Fibroblast of skin of right quadriceps (primary cell): Measurements from ENCODE around the gene HDAC11.
A peak's percentile ranks its signal among the peaks of the same experiment; 100 is the strongest.
"Not testable (repeated sequence)": the region's sequence is repeated elsewhere in the genome, so short reads cannot be mapped to it uniquely, and the experiment has no call there.

Experiments used
- DNase-seq: peaks from one replicate; pipeline ENCODE4 v3.0.0-alpha.2; 2013

Gene HDAC11, protein sequence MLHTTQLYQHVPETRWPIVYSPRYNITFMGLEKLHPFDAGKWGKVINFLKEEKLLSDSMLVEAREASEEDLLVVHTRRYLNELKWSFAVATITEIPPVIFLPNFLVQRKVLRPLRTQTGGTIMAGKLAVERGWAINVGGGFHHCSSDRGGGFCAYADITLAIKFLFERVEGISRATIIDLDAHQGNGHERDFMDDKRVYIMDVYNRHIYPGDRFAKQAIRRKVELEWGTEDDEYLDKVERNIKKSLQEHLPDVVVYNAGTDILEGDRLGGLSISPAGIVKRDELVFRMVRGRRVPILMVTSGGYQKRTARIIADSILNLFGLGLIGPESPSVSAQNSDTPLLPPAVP

DNA sequence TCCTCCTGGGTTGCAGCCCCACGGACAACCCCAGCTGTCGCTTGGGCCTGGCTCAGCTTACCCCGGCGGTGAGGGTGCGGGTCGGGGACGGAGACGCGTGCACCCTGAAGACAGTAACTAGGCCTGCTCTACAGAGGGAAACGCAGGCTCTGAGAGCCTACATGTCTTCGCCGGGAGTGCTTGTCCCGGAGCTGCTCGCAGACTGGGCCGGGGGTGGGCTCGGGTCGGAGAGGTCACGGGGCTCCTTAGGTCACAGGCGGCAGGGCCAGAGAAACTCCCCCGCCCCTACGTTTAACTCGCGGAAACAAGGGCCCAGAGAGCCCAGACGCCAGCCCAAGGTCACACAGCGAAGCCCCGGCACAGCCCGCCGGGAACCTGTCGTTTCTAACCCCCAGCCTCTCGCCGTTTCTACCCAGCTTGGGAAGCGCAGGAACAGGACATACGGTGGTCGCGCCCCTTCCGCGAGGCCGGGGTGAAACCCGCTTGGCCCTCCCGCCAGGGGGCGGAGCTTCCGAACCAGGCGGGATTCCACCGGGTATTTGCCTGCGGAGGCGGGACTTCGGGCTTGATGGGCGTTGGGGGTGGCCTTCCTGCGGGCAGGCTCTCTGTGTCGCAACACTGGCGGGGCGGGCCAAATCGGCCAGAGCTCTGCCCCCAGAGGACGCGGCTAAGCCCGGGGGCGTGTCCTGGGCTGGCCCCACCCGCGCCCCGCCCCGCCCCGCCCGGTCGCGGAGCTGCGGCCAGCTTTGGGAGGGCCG, at the start of gene HDAC11:
Gene HDAC11 (plus strand): TSS at position 725 of the 758 bp plus-strand sequence. CDS start 42 bp downstream, outside the sequence.
- peak; percentile 96 for DNase-seq

DNA sequence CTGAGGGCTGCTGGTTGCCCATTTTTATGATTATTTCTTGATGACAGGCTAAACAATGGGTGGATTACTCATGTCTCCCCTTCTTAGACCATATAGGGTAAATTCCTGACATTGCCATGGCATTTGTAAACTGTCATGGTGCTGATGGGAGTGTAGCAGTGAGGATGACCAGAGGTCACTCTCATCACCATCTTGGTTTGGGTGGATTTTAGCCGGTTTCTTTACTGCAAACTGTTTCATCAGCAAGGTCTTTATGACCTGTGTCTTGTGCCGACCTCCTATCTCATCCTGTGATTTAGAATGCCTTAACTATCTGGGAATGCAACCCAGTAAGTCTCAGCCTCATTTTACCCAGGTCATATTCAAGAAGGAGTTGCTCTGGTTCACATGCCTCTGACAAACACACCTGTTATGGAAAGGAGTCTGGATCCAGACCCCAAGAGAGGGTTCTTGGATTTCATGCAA, 49.7 kb upstream of the HDAC11 start:
- DNase-seq, result not testable (repeated sequence)

DNA sequence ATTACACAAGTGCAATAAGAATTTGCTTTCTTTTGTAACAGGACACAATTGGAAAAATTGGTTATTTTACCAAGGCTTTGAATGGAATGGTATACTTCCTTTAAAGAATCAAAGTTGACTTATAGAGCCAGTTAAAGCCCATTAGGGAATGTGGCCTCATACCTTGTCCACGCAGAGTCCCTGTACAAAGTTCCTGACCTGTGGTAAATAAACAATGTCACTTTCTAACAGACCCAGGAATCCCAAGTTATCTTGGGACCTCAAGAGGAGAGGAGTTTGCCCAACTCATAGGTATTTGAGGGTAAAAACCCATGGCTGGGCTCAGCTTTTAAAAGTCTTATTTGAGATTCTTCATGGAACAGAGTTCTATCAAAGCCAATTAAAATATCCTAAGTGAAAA, 48.0 kb upstream of the HDAC11 start:
- no peak for DNase-seq

DNA sequence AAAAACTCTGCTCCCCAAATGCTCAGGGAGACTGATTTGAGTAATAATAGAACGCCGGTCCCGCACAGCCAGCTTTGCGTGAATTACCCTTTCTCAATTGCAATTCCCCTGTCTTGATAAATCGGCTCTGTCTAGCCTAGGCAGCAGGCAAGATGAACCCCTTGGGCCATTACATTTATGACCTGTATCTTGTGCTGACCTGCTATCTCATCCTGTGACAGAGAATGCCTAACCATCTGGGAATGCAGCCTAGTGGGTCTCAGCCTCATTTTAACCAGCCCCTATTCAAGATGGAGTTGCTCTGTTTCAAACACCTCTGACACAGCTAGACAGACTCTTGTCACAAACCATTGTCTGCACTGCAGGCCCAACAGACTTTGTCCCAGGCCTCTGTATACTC, 46.2 kb upstream of the HDAC11 start:
- DNase-seq, result no peak

DNA sequence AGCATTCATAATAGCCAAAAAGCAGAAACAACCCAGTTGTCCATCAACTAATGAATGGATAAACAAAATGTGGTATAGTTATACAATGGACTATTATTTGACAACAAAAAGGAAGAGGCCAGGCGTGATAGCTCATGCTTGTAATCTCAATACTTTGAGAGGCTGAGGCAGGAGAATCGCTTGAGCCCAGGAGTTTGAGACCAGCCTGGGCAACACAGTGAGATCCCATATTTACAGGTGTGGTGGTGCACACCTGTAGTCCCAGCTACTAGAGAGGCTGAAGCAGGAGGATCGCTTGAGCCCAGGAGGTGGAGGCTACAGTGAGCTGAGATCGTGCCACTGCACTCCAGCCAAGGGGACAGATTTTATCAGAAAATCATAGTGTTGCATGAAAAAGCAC, 43.9 kb upstream of the HDAC11 start:
- DNase-seq, result not testable (repeated sequence)

DNA sequence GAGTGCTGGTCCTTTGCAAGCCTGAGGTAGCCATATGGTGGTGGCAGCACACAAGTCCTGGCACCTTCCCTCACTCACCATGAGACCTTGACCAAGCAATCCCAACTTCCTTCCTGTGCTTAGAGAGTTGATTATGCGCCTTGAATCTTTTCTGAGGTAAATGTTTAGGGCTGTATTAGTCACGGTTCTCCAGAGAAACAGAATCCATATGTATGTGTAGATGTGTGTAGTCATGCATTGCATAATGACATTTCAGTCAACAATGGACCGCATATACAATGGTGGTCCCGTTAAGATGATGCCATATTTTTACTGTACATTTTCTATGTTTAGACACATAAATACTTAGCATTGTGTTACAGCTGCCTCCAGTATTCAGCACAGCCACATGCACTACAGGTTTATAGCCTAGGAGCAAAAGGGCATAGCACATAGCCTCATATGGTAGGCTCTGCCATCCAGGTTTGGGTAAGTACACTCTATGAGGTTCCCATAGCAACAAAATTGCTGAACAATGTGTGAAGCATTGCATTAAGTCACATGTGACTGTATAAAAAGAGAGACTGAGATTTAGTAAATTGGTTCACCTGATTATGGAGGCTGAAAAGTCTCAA, 39.8 kb upstream of the HDAC11 start:
- DNase-seq, result no peak

DNA sequence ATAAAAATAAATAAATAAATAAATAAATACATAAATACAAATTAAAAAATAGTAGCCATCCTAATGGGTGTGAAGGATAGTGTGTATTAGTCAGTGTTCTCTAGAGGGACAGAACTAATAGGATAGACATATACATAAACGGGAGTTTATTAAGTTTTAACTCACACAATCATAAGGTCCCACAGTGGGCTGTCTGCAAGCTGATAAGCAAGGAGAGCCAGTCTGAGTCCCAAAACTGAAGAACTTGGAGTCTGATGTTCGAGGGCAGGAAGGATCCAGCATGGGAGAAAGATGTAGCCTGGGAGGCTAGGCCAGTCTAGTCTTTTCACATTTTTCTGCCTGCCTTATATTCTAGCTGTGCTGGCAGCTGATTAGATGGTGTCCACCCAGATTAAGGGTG, 37.2 kb upstream of the HDAC11 start:
- DNase-seq, result not testable (repeated sequence)

DNA sequence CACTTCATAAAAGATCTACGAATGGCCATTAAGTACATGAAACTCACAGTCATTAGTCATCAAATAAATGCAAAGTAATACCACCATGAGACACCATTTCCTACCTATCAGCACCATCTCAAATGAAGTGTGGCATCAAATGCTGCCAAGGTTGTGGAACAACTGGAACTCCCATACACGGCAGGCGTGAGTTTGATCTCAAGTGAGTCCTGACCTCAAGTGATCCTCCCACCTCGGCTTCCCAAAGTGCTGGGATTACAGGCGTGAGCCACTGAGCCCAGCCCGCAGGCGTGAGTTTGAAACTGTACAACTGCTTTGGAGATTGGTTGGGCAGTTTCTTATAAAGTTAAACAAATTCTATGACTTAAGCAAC, 28.8 kb upstream of the HDAC11 start:
- no peak for DNase-seq

DNA sequence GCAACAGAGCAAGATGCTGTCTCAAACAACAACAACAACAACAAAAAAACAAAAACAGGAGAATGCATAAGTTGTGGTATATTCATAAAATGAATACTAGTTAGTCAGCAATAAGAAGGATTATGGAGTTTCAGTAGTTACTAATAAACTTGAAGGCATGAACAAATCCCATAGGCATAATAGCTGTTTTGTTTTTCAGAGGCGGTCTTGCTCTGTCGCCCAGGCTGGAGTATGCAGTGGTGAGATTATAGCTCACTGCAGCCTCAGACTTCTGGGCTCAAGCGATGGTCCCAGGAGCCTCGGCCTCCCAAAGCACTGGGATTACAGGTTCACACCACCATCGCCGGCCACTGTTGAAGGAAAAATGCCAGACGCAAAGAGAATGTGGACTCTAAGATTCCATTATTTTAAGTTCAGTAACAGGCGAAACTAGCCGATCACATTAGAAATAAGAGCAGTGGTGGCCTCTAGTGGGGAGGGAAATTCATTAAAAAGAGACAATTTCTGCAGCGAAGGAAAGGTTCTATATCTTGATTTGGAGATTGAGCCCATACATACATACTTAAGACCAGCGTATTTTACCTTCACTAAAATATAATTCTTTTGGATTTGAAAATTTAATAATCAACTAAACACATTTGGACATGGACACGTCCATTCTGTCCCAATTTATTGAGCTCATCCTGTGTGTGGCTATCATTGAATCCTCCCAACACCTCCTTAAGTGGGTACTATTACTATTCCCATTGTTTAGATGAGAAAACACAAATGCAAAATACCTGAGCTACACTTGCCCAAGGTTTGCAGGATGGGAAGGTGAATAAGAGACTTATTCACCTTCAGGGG, 27.4 kb upstream of the HDAC11 start:
- DNase-seq, result peak; percentile 52

DNA sequence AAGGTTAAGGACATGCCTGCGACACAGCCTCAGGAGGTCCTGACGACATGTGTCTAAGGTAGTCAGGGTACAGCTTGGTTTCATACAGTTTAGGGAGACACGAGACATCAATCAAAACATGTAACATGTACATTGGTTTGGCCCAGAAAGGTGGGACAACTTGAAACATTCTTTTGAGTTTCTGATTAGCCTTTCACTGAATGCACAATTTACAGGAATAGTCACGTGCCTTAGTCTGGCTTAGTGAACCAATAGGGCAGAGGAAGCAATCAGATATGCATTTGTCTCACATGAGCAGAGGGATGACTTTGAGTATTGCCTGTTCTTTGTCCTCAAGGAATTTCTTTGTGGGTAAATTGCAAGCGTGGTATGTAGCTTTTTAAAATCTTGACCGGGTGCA, 24.5 kb upstream of the HDAC11 start:
- no peak for DNase-seq

DNA sequence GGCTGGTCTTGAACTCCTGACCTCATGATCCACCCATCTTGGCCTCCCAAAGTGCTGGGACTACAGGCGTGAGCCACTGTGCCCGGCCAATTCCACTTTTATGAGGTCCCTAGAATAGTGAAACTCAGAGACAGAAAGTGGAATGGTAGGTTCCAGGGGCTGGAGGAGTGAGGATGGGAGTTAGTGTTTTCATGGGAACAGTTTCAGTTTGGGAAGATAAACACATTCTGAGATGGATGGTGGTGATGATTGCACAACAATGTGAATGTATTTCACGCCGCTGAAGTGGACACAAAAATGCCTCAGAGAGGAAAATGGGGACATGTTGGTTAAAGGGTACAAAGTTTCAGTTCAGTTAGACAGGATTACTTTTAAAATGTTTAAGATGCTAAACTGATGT, 22.5 kb upstream of the HDAC11 start:
- DNase-seq, result no peak

DNA sequence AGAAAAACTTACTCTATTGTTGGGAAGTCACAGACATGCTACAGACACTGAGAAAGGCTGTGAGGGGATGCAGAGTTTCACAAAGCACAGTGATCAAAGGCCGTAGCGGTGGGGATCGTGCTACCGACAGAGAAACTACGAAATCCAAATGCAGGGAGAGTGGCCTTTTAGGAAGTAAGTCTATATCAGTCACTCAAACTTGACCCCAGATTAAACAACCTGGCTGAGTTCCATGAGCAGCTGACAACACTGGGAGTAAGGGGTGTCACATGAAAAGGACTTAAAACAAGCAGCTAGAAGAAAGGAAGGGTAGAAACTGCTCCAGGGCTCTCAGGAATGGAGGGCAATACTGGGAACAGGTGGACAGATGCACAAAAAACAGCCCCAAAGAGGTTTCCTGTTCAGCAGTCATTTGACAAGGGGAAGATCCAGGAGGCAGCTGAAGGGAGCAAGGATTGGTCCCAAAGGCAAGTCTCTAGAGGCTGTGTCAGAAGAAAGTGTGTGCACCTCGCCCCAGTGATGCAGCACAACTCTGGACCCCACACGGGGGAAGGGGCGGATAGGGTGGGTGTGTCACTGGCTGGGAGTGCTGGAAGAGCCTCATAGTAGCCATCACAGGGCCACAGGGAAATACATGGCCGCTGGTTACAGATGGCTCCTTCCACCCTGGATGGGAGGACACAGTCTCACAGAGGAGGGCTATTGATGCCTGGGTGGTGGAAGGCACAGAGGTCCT, 20.3 kb upstream of the HDAC11 start:
- no peak for DNase-seq

DNA sequence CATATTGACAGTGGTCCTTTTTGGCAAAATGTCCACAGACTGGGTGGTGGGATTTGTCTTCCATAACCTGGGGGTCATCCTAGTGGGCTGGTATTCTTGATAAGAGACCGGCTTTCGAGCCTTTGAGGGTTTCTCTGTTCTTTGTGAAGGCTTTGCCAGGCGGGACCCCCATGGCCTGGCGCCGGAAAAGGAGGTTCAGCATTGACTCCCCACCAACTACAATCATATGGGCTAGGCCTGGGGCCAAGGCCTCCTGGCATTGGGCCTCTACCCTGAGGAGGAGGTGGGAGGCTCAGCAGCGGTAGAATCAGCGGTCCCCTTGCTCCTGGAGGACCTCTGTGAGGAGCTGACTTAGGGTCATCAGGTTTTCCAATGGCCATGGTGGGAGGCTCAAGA, 19.8 kb upstream of the HDAC11 start:
- DNase-seq, result no peak

DNA sequence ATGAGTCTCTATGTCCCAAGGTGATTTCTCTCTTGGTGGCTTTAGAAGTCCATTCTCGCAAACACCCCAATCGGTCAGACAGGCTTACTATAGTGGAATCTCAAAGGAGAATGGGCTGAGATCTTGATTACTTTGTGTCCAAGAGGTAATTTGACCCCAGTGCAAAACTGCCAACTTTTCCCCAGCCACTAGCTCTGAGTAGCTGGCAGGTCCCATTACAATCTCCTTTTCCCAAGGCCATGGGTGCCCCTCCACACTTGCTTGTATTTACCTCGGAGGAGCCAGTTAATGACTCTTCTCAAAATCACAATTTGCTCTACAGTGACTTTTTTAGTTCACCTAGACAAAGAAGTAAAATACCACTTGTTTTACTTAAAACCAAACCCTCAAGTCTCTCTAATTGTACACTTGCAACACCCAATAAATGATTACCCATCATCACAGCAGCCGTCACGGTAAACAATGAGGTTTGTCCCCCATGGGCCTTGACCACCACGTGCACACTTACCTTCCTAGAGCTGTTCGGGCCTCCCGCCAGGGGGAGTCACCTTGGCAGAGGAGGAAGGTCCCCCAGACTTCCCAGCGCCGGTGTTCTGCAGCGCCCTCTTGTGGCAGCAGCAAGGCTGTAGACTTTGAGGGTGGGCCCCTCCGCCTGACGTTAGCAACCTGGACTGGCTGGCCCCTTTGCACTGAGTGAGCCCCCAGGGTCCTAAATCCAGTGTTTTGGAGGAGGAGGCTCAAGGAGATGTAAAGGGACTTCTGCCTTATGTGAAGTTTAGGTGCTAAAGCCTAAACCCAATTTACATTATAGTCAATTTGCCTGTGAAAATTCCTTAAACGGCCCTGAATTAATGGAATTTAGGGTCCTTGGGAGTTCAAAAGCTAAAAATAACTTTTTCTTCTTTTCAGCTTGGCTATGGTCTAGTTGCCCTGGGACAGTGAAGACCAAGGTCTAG, 18.7 kb upstream of the HDAC11 start:
- DNase-seq, result no peak

DNA sequence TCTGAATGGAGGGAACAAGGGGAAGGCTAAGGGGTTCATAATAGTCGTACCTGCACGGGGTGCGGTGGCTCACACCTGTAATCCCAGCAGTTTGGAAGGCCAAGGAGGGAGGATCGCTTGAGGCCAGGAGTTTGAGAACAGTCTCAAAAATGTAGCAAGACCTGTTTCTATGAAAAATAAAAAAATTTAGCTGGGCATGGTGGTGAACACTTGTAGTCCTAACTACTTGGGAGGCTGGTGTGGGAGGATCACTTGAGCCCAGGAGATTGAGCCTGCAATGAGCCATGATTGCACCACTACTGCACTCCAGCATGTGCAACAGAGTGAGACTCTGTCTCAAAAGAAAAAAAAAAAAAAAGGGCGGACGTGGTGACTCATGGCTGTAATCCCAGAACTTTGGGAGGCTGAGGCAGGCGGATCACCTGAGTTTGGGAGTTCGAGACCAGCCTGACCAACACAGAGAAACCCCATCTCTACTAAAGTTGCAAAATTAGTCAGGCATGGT, 17.9 kb upstream of the HDAC11 start:
- DNase-seq, result no peak

DNA sequence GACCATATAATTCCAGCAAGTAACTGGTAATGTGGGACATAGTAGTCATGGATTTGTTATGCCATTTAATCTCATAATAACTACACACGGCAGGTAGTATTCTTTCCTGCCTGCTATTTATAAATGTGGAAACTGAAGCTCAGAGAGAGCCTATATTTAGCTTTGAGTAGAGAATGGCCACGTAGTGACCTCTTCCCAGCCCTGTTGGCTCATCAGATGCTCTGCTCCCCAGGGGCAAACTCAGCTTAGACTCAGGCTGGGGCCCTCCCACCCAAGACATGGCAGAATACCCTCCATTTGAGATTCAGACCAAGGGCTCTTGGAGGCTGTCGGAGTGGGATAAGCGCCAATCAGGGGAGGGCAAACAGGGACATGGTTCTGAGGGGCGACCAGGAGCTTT, 17.3 kb upstream of the HDAC11 start:
- no peak for DNase-seq

DNA sequence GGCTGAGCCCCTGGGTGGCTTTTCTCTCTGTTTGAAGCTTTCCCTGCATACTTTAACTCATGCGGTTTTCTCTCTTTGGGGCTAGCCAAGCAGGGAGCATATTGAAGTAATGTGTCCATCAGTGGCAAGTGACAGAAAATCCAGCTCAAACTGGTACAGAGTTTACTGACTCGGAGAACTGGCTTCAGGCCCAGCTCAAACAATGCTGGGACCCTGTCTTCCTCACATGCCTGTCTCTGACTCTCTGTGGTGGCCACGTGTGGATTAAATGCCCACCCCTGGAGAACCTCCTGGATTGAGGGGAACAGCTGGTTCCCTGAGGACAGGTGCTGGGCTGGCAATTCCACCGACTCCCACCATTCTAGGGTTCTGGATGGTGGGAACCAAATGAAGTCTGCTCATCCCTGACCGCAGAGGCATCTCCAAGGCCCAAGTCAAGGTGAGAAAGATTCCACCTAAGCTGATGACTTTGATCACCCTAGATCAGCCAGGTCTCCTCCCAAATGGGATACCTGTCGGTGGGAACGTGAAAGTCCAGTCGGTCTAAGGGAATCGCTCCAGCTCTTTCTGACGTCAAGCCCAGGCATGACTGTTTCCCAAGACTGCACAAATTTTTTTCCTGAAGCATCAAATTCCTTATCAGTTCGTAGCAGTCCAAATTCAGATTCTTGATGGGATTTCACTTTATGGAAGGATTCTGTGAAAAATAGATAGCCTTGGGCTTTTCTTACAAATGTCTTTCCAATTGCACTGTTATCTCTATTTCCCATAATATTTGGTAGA, 16.3 kb upstream of the HDAC11 start:
- DNase-seq, result no peak

DNA sequence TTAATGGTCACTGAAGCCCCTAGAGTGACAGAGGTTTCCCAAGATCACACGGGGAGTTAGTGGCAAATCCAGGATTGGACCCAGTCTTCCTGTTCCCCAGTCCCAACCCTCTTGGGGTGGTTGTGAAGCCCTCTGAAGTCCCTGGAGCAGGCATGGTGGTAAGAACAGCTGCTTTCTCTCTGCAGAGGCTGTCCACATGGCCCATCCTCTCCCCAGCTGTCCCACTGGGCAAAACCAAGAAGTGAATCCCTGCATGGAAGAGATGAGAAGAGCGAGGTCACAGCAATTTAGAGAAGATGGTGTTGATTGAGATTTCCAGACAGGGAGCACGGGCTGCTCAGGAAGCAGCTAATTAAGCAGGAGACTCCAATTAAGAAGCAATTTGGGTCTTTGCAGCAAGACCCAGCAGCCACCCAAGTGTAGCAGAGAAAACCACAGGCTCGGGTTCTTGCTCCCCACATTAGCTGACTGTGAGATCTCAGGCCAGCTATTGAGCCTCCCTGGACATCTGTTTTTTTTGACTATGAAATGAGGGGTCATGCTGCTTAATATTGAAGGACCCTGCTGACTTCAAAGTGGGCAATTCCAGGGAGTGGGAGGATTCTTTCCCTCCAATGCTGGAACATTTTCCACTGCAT, 14.8 kb upstream of the HDAC11 start:
- no peak for DNase-seq

DNA sequence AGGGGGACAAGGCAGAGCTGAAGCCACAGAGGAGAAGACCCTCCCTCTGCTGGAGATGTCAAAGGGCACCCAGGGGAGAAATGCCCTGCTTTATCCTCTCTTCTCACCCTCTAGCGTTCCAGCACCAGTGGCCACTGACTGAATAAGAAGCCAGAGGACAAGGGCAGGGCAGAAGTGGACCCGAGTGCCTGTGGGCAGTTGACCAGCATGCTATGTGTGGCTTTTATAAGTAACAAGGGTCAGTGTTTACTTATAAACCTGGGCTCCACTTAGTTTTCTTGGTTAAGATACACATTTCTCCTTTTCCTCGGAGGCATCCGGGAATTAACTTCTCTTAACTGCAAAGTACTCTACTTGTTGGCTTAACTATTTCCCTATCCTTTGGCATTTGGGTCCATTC, 13.3 kb upstream of the HDAC11 start:
- no peak for DNase-seq
